IMR-90 (cell line): Measurements from ENCODE around the gene PFN1. TPM values are rescaled to one million over a fixed set of nuclear protein-coding genes. Genes with fewer than 3 reads are reported as not detected.

Experiments used
- ATAC-seq: fragments of 200-7000 bp; cut with Tn5 transposase; 2 replicates; pipeline ENCODE4 v1.9.1; 2020; ENCODE audit warnings: low read depth, mild to moderate bottlenecking, moderate library complexity
- BruUV-seq: library from RNA; stranded (reverse); fragments of 400-500 nt; replicated peaks from 2 replicates; lab custom pipeline; 2021; lab: Mats Ljungman, UMichigan
- CTCF ChIA-PET: fragments of 300-600 bp; formaldehyde crosslinking; extraction: SDS; loops from one replicate; lab custom pipeline; 2021; ENCODE audit warnings: antibody characterized with exemption; lab: Yijun Ruan, JAX
- POLR2A ChIA-PET: fragments of 300-600 bp; sonication (Branson Sonifier 250); formaldehyde crosslinking; loops from one replicate; lab custom pipeline; 2022; ENCODE audit warnings: antibody characterized with exemption; ENCODE audit not compliant: unreplicated experiment; lab: Charles Lee
- DNase-seq: peaks from one replicate; pipeline ENCODE4 v3.0.0; 2013
- H2AFZ ChIP-seq: replicated peaks from 2 replicates; pipeline ENCODE3; 2013; ENCODE audit warnings: low read length, mild to moderate bottlenecking; ENCODE audit not compliant: poor library complexity
- H2AK5ac ChIP-seq: 2 replicates; pipeline ENCODE4 v1.6.1; 2013; ENCODE audit warnings: low read depth, low read length, inconsistent platforms
- H2AK9ac ChIP-seq: replicated peaks from 2 replicates; pipeline ENCODE3; 2013; ENCODE audit warnings: mild to moderate bottlenecking, low read depth, low read length, moderate library complexity; ENCODE audit not compliant: poor library complexity
- H2BK120ac ChIP-seq: 2 replicates; pipeline ENCODE4 v1.6.1; 2013; ENCODE audit warnings: low read depth, low read length, inconsistent platforms
- H2BK15ac ChIP-seq: 3 replicates; pipeline ENCODE4 v1.6.1; 2013; ENCODE audit warnings: low read depth, low read length, inconsistent platforms
- H2BK20ac ChIP-seq: 2 replicates; pipeline ENCODE4 v1.6.1; 2013; ENCODE audit warnings: low read depth, mild to moderate bottlenecking, inconsistent platforms, low read length, moderate library complexity
- H2BK5ac ChIP-seq: 2 replicates; pipeline ENCODE4 v1.6.1; 2013; ENCODE audit warnings: mild to moderate bottlenecking, low read depth, low read length, inconsistent platforms; ENCODE audit not compliant: poor library complexity, severe bottlenecking
- H3K14ac ChIP-seq: replicated peaks from 2 replicates; pipeline ENCODE4 v1.6.1; 2013; ENCODE audit warnings: low read depth, low read length, inconsistent platforms
- H3K18ac ChIP-seq: 2 replicates; pipeline ENCODE4 v1.6.1; 2013; ENCODE audit warnings: low read depth, low read length, control low read depth
- H3K23ac ChIP-seq: 2 replicates; pipeline ENCODE4 v1.6.1; 2013; ENCODE audit warnings: low read depth, low read length, inconsistent platforms
- H3K27ac ChIP-seq: 2 replicates; pipeline ENCODE4 v1.5.1; 2013; ENCODE audit warnings: mild to moderate bottlenecking, control low read depth, low read length; ENCODE audit not compliant: insufficient read depth
- H3K27me3 ChIP-seq: 2 replicates; pipeline ENCODE4 v1.6.1; 2013; ENCODE audit warnings: low read length; ENCODE audit not compliant: control insufficient read depth, insufficient read depth
- H3K36me3 ChIP-seq: 2 replicates; pipeline ENCODE4 v1.6.1; 2013; ENCODE audit warnings: low read length, mixed read lengths; ENCODE audit not compliant: control insufficient read depth, insufficient read depth
- H3K4ac ChIP-seq: 2 replicates; pipeline ENCODE4 v1.6.1; 2013; ENCODE audit warnings: low read depth, low read length, inconsistent platforms
- H3K4me1 ChIP-seq: 2 replicates; pipeline ENCODE4 v1.6.1; 2013; ENCODE audit warnings: low read length, mixed read lengths; ENCODE audit not compliant: control insufficient read depth, insufficient read depth
- H3K4me2 ChIP-seq: 2 replicates; pipeline ENCODE4 v1.6.1; 2013; ENCODE audit warnings: low read depth, mild to moderate bottlenecking, control low read depth, low read length, moderate library complexity
- H3K4me3 ChIP-seq: 2 replicates; pipeline ENCODE4 v1.5.1; 2013; ENCODE audit warnings: low read depth, mild to moderate bottlenecking, control low read depth, low read length, moderate library complexity; ENCODE audit not compliant: insufficient read depth
- H3K56ac ChIP-seq: 2 replicates; pipeline ENCODE4 v1.6.1; 2013; ENCODE audit warnings: low read length, inconsistent platforms; ENCODE audit not compliant: insufficient read depth; ENCODE audit errors: extremely low read depth
- H3K79me1 ChIP-seq, 2 experiments: 2 replicates each; pipeline ENCODE4 v1.6.1; 2013; ENCODE audit warnings: low read length in 2 of 2, inconsistent platforms in 1 of 2, low read depth in 1 of 2
- H3K9ac ChIP-seq: 2 replicates; pipeline ENCODE4 v1.6.1; 2013; ENCODE audit warnings: low read depth, low read length, control low read depth
- H3K9me1 ChIP-seq: 2 replicates; pipeline ENCODE4 v1.6.1; 2013; ENCODE audit warnings: low read length, inconsistent platforms; ENCODE audit not compliant: insufficient read depth
- H3K9me3 ChIP-seq: 2 replicates; pipeline ENCODE4 v1.6.1; 2013; ENCODE audit warnings: low read length; ENCODE audit not compliant: control insufficient read depth, insufficient read depth
- H4K20me1 ChIP-seq: 2 replicates; pipeline ENCODE4 v1.6.1; 2013; ENCODE audit warnings: low read length, inconsistent platforms; ENCODE audit not compliant: insufficient read depth
- H4K5ac ChIP-seq: 2 replicates; pipeline ENCODE4 v1.6.1; 2013; ENCODE audit warnings: mild to moderate bottlenecking, low read depth, low read length, control low read depth
- H4K8ac ChIP-seq, 2 experiments: 2 replicates each; pipeline ENCODE4 v1.6.1; 2013; ENCODE audit warnings: low read depth in 2 of 2, low read length in 2 of 2, control low read depth in 1 of 2, inconsistent platforms in 1 of 2
- H4K91ac ChIP-seq: 2 replicates; pipeline ENCODE4 v1.6.1; 2013; ENCODE audit warnings: low read depth, low read length, inconsistent platforms; ENCODE audit not compliant: insufficient read depth
- BHLHE40 ChIP-seq: fragments of 150-350 bp; IDR thresholded peaks from 2 replicates; pipeline ENCODE4 v1.6.1; 2016; ENCODE audit warnings: mild to moderate bottlenecking, low read depth, low read length
- CHD1 ChIP-seq: IDR thresholded peaks from 2 replicates; pipeline ENCODE4 v1.6.1; 2012; ENCODE audit warnings: low read depth, low read length, improper control_type of control experiment
- MXI1 ChIP-seq: IDR thresholded peaks from 2 replicates; pipeline ENCODE4 v1.6.1; 2012; ENCODE audit warnings: low read depth, mild to moderate bottlenecking, low read length, moderate library complexity, borderline replicate concordance
- POLR2A ChIP-seq: IDR thresholded peaks from 2 replicates; pipeline ENCODE4 v1.6.1; 2012; ENCODE audit warnings: mild to moderate bottlenecking, low read depth, low read length
- RAD21 ChIP-seq: IDR thresholded peaks from 2 replicates; pipeline ENCODE4 v1.6.1; 2012; ENCODE audit warnings: low read length, improper control_type of control experiment
- RCOR1 ChIP-seq: IDR thresholded peaks from 2 replicates; pipeline ENCODE4 v1.6.1; 2012; ENCODE audit warnings: mild to moderate bottlenecking, low read length, improper control_type of control experiment; ENCODE audit not compliant: insufficient replicate concordance
- SMC3 ChIP-seq: fragments of 150-350 bp; IDR thresholded peaks from 2 replicates; pipeline ENCODE4 v1.6.1; 2016; ENCODE audit warnings: low read depth, mild to moderate bottlenecking, antibody characterized with exemption, low read length, moderate library complexity
- WGBS, 2 experiments: methylation state at CpG; one replicate each; pipeline versions ENCODE4 v1.1.5 to v1.1.7; 2013; ENCODE audit warnings: missing lambda C conversion rate in 2 of 2; ENCODE audit not compliant: insufficient read length in 1 of 2; ENCODE audit errors: extremely low coverage in 2 of 2; 5-methylcytosine and 5-hydroxymethylcytosine counted together
- dilution Hi-C: fragments of 300-500 bp; cut with HindIII; formaldehyde crosslinking; loops from one replicate; pipeline ENCODE4 v1.14.3; 2018; ENCODE audit warnings: low sequenced_read_pairs; ENCODE audit not compliant: unreplicated experiment
- in situ Hi-C: fragments of 300-500 bp; cut with MboI; formaldehyde crosslinking; loops from 3 replicates; pipeline ENCODE4 v1.14.3; 2019; ENCODE audit warnings: low sequenced_read_pairs, inconsistent platforms, mixed read lengths
- intact Hi-C: fragments of 100-400 bp; cut with micrococcal nuclease; formaldehyde crosslinking; loops from 2 replicates; pipeline ENCODE4 v1.10.0; 2022
- polyA plus RNA-seq, 3 experiments: library from polyadenylated mRNA; depleted of rRNA; stranded (reverse); fragments of >200 nt; gene quantifications; 2 replicates each; pipeline ENCODE4 v1.2.3, GENCODE V29; 2012; ENCODE audit warnings: low replicate concordance in 1 of 3
- total RNA-seq: library from RNA; depleted of rRNA; stranded (reverse); fragments of >200 nt; gene quantifications from 2 replicates; pipeline ENCODE4 v1.2.3, GENCODE V29; 2012
- TF ChIP-seq, protein P1 (sequence below): fragments of 150-350 bp; IDR thresholded peaks from 2 replicates; pipeline ENCODE4 v1.6.1; 2016; ENCODE audit warnings: low read depth, mild to moderate bottlenecking, low read length, moderate library complexity, borderline replicate concordance
- TF ChIP-seq, protein P2 (sequence below): conservative IDR thresholded peaks from 2 replicates; pipeline ENCODE4 v1.5.1; 2012; ENCODE audit warnings: mild to moderate bottlenecking, low read depth, low read length, improper control_type of control experiment

PFN1 gene
- total and polyA plus RNA-seq, 2 of the 4 experiments (the other 2 are of a cell fraction) = 348 to 1,671 TPM

DNA sequence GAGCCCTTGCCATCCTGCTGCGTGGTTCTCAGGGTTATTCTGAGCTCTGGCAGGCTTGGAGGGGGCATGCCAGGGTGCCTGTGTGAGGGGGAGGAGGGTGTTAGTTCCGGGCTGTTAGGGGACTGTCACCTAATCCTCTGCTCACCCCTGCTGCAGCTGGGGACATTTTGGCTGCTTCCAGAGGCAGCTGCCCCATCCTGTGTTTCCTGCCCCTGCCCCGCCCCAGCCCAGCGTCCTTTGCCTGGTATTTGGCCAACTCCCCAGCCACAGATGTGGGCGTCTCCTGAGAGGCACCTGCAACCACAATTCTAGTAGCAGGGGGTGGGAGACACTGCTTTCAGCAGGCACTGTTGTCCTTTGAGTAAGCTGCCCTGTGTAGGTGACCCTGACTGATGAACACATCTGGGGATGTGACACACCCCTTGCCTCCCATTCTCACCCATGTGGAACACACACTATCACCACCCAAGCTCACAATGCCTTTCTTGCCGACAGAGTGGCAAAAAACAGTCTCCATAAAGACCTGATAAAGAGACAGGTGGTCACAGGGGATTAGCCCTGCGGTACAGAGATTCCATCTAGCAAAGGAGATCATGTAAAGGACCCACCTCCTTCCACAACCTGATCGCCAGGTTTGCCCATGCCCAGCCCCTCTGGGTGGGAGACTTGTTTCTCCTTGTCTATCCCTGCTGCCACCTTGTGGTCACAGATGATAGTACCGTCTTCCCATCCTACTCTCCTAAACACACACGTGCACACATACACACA lies 45.1 kb downstream of the PFN1 start, which contains the start of gene CHRNE:
TSS of gene CHRNE (minus strand) at position 48 of the 768 bp plus-strand sequence. CDS start at position 13, 35 bp downstream.
- Histone ChIP-seq H3K14ac (no peak within 1 kb of the TSS), H4K8ac (no peak within 1 kb of the TSS), H4K91ac (no peak within 1 kb of the TSS), H3K9me3 (no peaks in the 10 kb centered on the region; the same call in 1 of the 2 replicates), H3K23ac (no peak within 1 kb of the TSS), H3K27me3 (peaks cover 2% of the 10 kb centered on the region; the same call in 1 of the 2 replicates), H2BK120ac (no peak within 1 kb of the TSS), H3K36me3 (peaks cover 2% of the 10 kb centered on the region; the same call in 1 of the 2 replicates), H3K27ac (no peak within 1 kb of the TSS), H2AFZ (peak within 1 kb of the TSS; percentile 40), H3K56ac (no peak within 1 kb of the TSS), H2BK15ac (no peak within 1 kb of the TSS), H4K5ac (no peak within 1 kb of the TSS), H4K20me1 (no peaks in the 10 kb centered on the region; the same call in 1 of the 2 replicates), H3K4me2 (no peak within 1 kb of the TSS), H2BK20ac (no peak within 1 kb of the TSS), H3K79me1 (no peaks in the 10 kb centered on the region), H3K9me1 (peaks cover 4% of the 10 kb centered on the region; the same call in 1 of the 2 replicates), H3K4ac (no peak within 1 kb of the TSS), H3K4me1 (no peaks in the 10 kb centered on the region), H3K9ac (no peak within 1 kb of the TSS), H2BK5ac (no peak within 1 kb of the TSS), H3K18ac (no peak within 1 kb of the TSS), H2AK9ac (peak within 1 kb of the TSS; percentile 58), H3K4me3 (no peak within 1 kb of the TSS), H2AK5ac (0 out of 2 replicates have a peak within 1 kb of the TSS, but pooled peaks have one; percentile 63)
- ATAC-seq (peak; percentile 73), DNase-seq (peak; percentile 79)
- CTCF ChIA-PET = interaction anchor here (0.6 to 1.5 kb wide), 5 partner anchors 18 to 212 kb away, joined by 3 to 5 read pairs (median 4); partner anchors contain the start of gene SPAG7
- intact Hi-C loops = loop anchor here (1.0 kb wide), 1 partner anchor 116 kb away; no protein-coding TSS in a partner anchor
- no TSS peak for BruUV-seq
- POLR2A ChIA-PET = no interaction called here
- TF ChIP-seq RCOR1 = no peak
- TF ChIP-seq RAD21 = peak; percentile 50
- TF ChIP-seq, protein P1, sequence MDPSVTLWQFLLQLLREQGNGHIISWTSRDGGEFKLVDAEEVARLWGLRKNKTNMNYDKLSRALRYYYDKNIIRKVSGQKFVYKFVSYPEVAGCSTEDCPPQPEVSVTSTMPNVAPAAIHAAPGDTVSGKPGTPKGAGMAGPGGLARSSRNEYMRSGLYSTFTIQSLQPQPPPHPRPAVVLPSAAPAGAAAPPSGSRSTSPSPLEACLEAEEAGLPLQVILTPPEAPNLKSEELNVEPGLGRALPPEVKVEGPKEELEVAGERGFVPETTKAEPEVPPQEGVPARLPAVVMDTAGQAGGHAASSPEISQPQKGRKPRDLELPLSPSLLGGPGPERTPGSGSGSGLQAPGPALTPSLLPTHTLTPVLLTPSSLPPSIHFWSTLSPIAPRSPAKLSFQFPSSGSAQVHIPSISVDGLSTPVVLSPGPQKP = no peak
- no peak for TF ChIP-seq MXI1
- TF ChIP-seq SMC3 = peak; percentile 46; the same call in 1 of the 2 replicates
- TF ChIP-seq, protein P2, sequence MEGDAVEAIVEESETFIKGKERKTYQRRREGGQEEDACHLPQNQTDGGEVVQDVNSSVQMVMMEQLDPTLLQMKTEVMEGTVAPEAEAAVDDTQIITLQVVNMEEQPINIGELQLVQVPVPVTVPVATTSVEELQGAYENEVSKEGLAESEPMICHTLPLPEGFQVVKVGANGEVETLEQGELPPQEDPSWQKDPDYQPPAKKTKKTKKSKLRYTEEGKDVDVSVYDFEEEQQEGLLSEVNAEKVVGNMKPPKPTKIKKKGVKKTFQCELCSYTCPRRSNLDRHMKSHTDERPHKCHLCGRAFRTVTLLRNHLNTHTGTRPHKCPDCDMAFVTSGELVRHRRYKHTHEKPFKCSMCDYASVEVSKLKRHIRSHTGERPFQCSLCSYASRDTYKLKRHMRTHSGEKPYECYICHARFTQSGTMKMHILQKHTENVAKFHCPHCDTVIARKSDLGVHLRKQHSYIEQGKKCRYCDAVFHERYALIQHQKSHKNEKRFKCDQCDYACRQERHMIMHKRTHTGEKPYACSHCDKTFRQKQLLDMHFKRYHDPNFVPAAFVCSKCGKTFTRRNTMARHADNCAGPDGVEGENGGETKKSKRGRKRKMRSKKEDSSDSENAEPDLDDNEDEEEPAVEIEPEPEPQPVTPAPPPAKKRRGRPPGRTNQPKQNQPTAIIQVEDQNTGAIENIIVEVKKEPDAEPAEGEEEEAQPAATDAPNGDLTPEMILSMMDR = peak; percentile 65
- TF ChIP-seq POLR2A = no peak
- peak; percentile 67 for TF ChIP-seq BHLHE40
- no peak for TF ChIP-seq CHD1
- dilution Hi-C loops = no loop called here
- in situ Hi-C loops = no loop called here
- WGBS, 2 experiments = no CpG with 5 or more reads among the region's 10 CpGs
